Liver (tissue), 9 donors: Measurements from ENCODE around the gene FAM78A. TPM values are rescaled to one million over a fixed set of nuclear protein-coding genes. Genes with fewer than 3 reads are reported as not detected.

ENCODE experiments used
- DNase-seq: peaks from one replicate; pipeline ENCODE4 v3.0.0-alpha.2; 2017; ENCODE audit warnings: low spot score
- H3K27ac ChIP-seq, 2 donors: one replicate each; pipeline ENCODE4 v1.7.0; 2013; ENCODE audit warnings: inconsistent platforms in 2 of 2, low read length in 2 of 2, control low read depth in 1 of 2, low read depth in 1 of 2, mild to moderate bottlenecking in 1 of 2
- H3K27me3 ChIP-seq, 4 donors: one replicate each; pipeline versions ENCODE4 v1.6.1 to v1.7.0; 2013; ENCODE audit warnings: low read length in 3 of 4, inconsistent platforms in 1 of 4, mild to moderate bottlenecking in 1 of 4, moderate library complexity in 1 of 4; ENCODE audit not compliant: control insufficient read depth in 4 of 4, insufficient read depth in 4 of 4
- H3K36me3 ChIP-seq, 4 donors: one replicate each; pipeline versions ENCODE4 v1.6.1 to v1.7.0; 2013; ENCODE audit warnings: low read length in 3 of 4, mild to moderate bottlenecking in 3 of 4, low read depth in 1 of 4, moderate library complexity in 1 of 4; ENCODE audit not compliant: control insufficient read depth in 4 of 4, insufficient read depth in 3 of 4
- H3K4me1 ChIP-seq, 4 donors: one replicate each; pipeline versions ENCODE4 v1.6.1 to v1.7.0; 2013; ENCODE audit warnings: low read length in 3 of 4, mild to moderate bottlenecking in 3 of 4, moderate library complexity in 1 of 4; ENCODE audit not compliant: control insufficient read depth in 4 of 4, insufficient read depth in 4 of 4
- H3K4me3 ChIP-seq, 3 donors: one replicate each; pipeline versions ENCODE4 v1.6.1 to v1.7.0; 2013; ENCODE audit warnings: low read length in 3 of 3, control low read depth in 1 of 3, low read depth in 1 of 3, mild to moderate bottlenecking in 1 of 3
- H3K9ac ChIP-seq, 2 donors: one replicate each; pipeline ENCODE4 v1.7.0; 2013; ENCODE audit warnings: low read length in 2 of 2, mild to moderate bottlenecking in 2 of 2, moderate library complexity in 2 of 2, control low read depth in 1 of 2, low read depth in 1 of 2
- H3K9me3 ChIP-seq, 4 donors: one replicate each; pipeline versions ENCODE4 v1.6.1 to v1.7.0; 2013; ENCODE audit warnings: low read length in 3 of 4; ENCODE audit not compliant: control insufficient read depth in 4 of 4
- EGR1 ChIP-seq, 2 donors: IDR thresholded peaks; 2 replicates each; pipeline ENCODE4 v1.6.1; 2016 to 2018; ENCODE audit warnings: antibody characterized with exemption in 2 of 2, low read depth in 2 of 2
- HNF4A ChIP-seq, 2 donors: conservative IDR thresholded peaks; 2 replicates each; pipeline ENCODE4 v1.6.1; 2016; ENCODE audit warnings: antibody characterized with exemption in 2 of 2, mild to moderate bottlenecking in 2 of 2
- JUND ChIP-seq, 2 donors: IDR thresholded peaks; 2 replicates each; pipeline ENCODE4 v1.6.1; 2016; ENCODE audit warnings: antibody characterized with exemption in 2 of 2
- RAD21 ChIP-seq, 2 donors: IDR thresholded peaks; 2 replicates each; pipeline ENCODE4 v1.6.1; 2016; ENCODE audit warnings: antibody characterized with exemption in 2 of 2, mild to moderate bottlenecking in 2 of 2
- REST ChIP-seq: IDR thresholded peaks from 2 replicates; pipeline ENCODE4 v1.6.1; 2016; ENCODE audit warnings: antibody characterized with exemption, mild to moderate bottlenecking
- RXRA ChIP-seq, 2 donors: IDR thresholded peaks; 2 replicates each; pipeline ENCODE4 v1.6.1; 2017 to 2018; ENCODE audit warnings: antibody characterized with exemption in 2 of 2, mild to moderate bottlenecking in 1 of 2
- SP1 ChIP-seq: IDR thresholded peaks from 2 replicates; pipeline ENCODE4 v1.6.1; 2018; ENCODE audit warnings: antibody characterized with exemption, mild to moderate bottlenecking
- YY1 ChIP-seq: IDR thresholded peaks from 2 replicates; pipeline ENCODE4 v1.6.1; 2016; ENCODE audit warnings: antibody characterized with exemption, mild to moderate bottlenecking
- ZBTB33 ChIP-seq: IDR thresholded peaks from 2 replicates; pipeline ENCODE4 v1.6.1; 2016; ENCODE audit warnings: antibody characterized with exemption
- WGBS: extraction: QIAGEN DNeasy Blood & Tissue Kit; methylation state at CpG from one replicate; pipeline ENCODE4 v1.1.7; 2013; 5-methylcytosine and 5-hydroxymethylcytosine counted together
- polyA plus RNA-seq, 2 donors: library from polyadenylated mRNA; stranded (reverse) in 1 of 2; unstranded in 1 of 2; fragments of 200-250 nt in 1 of 2; fragments of >200 nt in 1 of 2; fragmentation: Nextera tagmentation in 1 of 2; extraction: Ambion mirVana in 1 of 2; gene quantifications; one replicate each; pipeline versions ENCODE4 v1.2.1 to v1.2.3, GENCODE V29; 2013 to 2015
- total RNA-seq, 2 donors: library from RNA; depleted of rRNA; stranded (reverse); fragments of >200 nt; gene quantifications; one replicate each; pipeline ENCODE4 v1.2.3, GENCODE V29; 2014
- donor health status: healthy.
- donor health status: healthy.
- donor health status: healthy.
- donor health status: healthy.
- donor health status: healthy.

FAM78A gene
- total and polyA plus RNA-seq, 4 donors, result 0.25 to 6.6 (median 1.7) TPM

GRCh38 chr9:131309530-131310276 is 33.4 kb upstream of the FAM78A start:
- no peak for TF ChIP-seq YY1
- no peak for TF ChIP-seq RAD21 (IDR thresholded peaks at IDR 0.05)
- TF ChIP-seq SP1, result no peak
- no peak for TF ChIP-seq ZBTB33
- WGBS, result 88% methylated on average over 18 of the region's 18 CpGs
- Histone ChIP-seq H3K36me3 (no peaks in the 10 kb centered on the region), H3K9ac (no peak overlapping the region), H3K4me1 (no peaks in the 10 kb centered on the region), H3K4me3 (no peak overlapping the region), H3K27me3 (no peaks in the 10 kb centered on the region), H3K9me3 (no peaks in the 10 kb centered on the region), H3K27ac (no peak overlapping the region)
- no peak for DNase-seq

- Histone ChIP-seq H3K27me3 (no peaks in the 10 kb centered on the region), H3K4me1 (no peaks in the 10 kb centered on the region), H3K36me3 (no peaks in the 10 kb centered on the region), H3K9ac (no peak overlapping the region), H3K27ac (no peak overlapping the region), H3K9me3 (no peaks in the 10 kb centered on the region), H3K4me3 (no peak overlapping the region)
- DNase-seq, result no peak
- no peak for TF ChIP-seq EGR1 (IDR thresholded peaks at IDR 0.05; ENCODE audit: low read depth in 2 of 2)
- no peak for TF ChIP-seq YY1
- TF ChIP-seq HNF4A (conservative IDR thresholded peaks at IDR 0.05), result no peak
- WGBS, result 80% methylated on average over 17 of the region's 17 CpGs
These were observed 32.7 kb upstream of the FAM78A start for GRCh38 chr9:131308906-131309529.

- H3K9ac ChIP-seq, result no peak overlapping the region
- no peak overlapping the region for H3K4me3 ChIP-seq
- no peaks in the 10 kb centered on the region for H3K36me3 ChIP-seq
- no peak for DNase-seq
- no peaks in the 10 kb centered on the region for H3K27me3 ChIP-seq
- WGBS, result 90% methylated on average over 11 of the region's 11 CpGs
- no peaks in the 10 kb centered on the region for H3K9me3 ChIP-seq
- H3K27ac ChIP-seq, result no peak overlapping the region
- TF ChIP-seq REST (no peak), RXRA (IDR thresholded peaks at IDR 0.05) (no peak), JUND (IDR thresholded peaks at IDR 0.05) (no peak)
- no peaks in the 10 kb centered on the region for H3K4me1 ChIP-seq
These were observed 32.1 kb upstream of the FAM78A start for GRCh38 chr9:131308452-131308851.
